SJCRH30 (cell line): ENCODE measurements around the gene FUT8. TPM values are rescaled to one million over a fixed set of nuclear protein-coding genes. Genes with fewer than 3 reads are reported as not detected.

Source experiments
- DNase-seq, 2 experiments: peaks; one replicate each; pipeline ENCODE4 v3.0.0-alpha.2; 2015 to 2020
- H3K27ac ChIP-seq: fragments of 250-450 bp; sonication (Bioruptor Pico); 2 replicates; pipeline ENCODE4 v1.5.1; 2020; ENCODE audit warnings: mild to moderate bottlenecking, moderate library complexity
- H3K27me3 ChIP-seq: fragments of 250-450 bp; sonication (Bioruptor Pico); 2 replicates; pipeline ENCODE4 v1.5.1; 2020; ENCODE audit warnings: mild to moderate bottlenecking, moderate library complexity
- H3K36me3 ChIP-seq: fragments of 250-450 bp; sonication (Bioruptor Pico); 2 replicates; pipeline ENCODE4 v1.5.1; 2020; ENCODE audit warnings: mild to moderate bottlenecking, moderate library complexity
- H3K4me1 ChIP-seq: fragments of 250-450 bp; sonication (Bioruptor Pico); 2 replicates; pipeline ENCODE4 v1.5.1; 2020; ENCODE audit warnings: mild to moderate bottlenecking, moderate library complexity
- H3K4me3 ChIP-seq: fragments of 250-450 bp; sonication (Bioruptor Pico); 2 replicates; pipeline ENCODE4 v1.5.1; 2020; ENCODE audit warnings: mild to moderate bottlenecking, moderate library complexity
- H3K9me3 ChIP-seq: fragments of 250-450 bp; sonication (Bioruptor Pico); replicated peaks from 2 replicates; pipeline ENCODE4 v1.5.1; 2020; ENCODE audit warnings: mild to moderate bottlenecking, moderate library complexity
- total RNA-seq: library from RNA; depleted of rRNA; stranded (reverse); fragments of >200 nt; shearing (Covaris generic); gene quantifications from 2 replicates; pipeline ENCODE4 v1.2.3, GENCODE V29; 2014

Gene FUT8
- total RNA-seq, 1 experiment from 2014 or later = 11.0 TPM

DNA sequence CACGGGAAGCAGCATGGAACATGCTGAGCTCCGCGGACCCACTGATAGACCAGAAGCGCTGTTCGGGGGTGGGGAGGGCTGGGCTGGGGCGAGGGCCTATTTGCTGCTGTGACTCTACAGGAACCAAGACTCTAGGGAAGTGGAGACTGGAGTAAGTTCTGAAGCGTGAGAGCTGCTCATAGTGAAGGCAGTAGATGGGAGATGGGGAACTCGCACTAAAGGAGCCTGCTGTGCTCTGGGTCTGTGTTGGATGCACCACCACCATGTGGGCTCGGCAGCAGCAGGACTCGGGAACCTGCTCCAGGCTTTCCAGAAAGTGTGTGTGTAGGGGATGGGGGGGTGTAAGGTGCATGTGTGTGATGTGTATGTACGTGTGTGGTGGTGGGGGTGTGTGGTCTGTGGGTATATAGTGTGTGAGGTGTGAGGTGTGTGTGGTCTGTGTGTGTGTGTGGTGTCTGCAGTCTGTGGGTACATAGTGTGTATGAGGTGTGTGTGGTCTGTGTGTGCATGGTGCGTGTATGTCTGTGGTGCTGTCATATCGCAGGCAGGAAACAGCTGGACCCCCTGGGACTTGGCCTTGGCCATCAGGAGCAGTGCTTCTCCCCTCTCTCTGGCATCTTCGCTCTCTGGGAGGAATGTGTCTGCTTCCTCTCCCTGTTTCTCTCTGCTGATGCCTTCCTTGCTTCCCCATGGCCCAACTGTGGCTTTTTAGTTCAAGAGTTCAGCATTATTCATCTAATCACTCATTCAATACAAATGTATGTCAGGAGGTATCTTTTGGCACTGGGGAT is 378.9 kb downstream of the FUT8 start:
- H3K27ac ChIP-seq = no peak overlapping the region
- H3K9me3 ChIP-seq = no peaks in the 10 kb centered on the region
- H3K27me3 ChIP-seq = no peaks in the 10 kb centered on the region
- no peaks in the 10 kb centered on the region for H3K4me1 ChIP-seq
- peak; percentile 4 to 6 for DNase-seq
- no peak overlapping the region for H3K4me3 ChIP-seq
- no peaks in the 10 kb centered on the region for H3K36me3 ChIP-seq

DNA sequence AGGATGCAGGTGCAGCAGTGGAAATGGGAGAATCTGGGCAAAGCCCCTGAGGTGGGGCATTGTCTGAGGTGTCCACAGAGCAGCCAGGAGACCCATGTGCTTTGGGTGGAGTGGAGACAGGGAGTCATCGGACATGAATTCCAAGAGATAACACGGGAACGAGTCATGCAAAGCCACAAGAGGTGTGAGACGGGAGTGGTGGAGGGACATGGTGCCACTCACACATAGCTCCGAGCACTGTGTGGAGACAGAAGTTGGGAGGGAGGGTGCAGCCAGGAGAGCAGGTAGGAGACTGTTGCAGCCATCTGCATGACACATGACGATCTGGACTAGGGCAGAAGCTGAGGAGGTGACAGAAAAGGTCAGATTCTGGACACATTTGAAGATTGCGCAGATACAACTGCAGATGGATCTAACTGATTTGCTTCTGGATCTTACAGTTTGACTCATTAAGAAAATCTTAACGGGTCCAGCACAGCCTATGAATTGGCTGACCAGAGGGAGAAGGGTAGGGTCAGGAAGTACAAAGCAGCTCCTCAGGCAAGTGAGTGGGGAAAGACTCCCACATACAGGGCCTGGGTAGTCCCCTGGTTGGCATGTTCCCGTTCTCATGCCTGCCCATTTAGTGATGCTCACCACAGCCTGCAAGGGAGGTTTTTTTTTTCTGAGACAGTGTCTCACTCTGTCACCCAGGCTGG is 379.8 kb downstream of the FUT8 start:
- no peaks in the 10 kb centered on the region for H3K36me3 ChIP-seq
- no peak overlapping the region for H3K27ac ChIP-seq
- no peak for DNase-seq
- H3K4me1 ChIP-seq = no peaks in the 10 kb centered on the region
- no peaks in the 10 kb centered on the region for H3K9me3 ChIP-seq
- H3K27me3 ChIP-seq = no peaks in the 10 kb centered on the region
- H3K4me3 ChIP-seq = no peak overlapping the region
